Pulmonary artery endothelial cell (primary cell): Measurements from ENCODE around the gene GRIK4. TPM values are rescaled to one million over a fixed set of nuclear protein-coding genes. Genes with fewer than 3 reads are reported as not detected.

Experiments used
- DNase-seq: peaks from one replicate; pipeline ENCODE4 v3.0.0-alpha.2; 2011; ENCODE audit warnings: low read depth, low spot score
- total RNA-seq: library from RNA; depleted of rRNA; stranded (reverse); fragments of >200 nt; gene quantifications from 2 replicates; pipeline ENCODE4 v1.2.3, GENCODE V29; 2014

The GRIK4 gene
- total RNA-seq, 1 donor from 2014 or later: 0.07 TPM

DNA sequence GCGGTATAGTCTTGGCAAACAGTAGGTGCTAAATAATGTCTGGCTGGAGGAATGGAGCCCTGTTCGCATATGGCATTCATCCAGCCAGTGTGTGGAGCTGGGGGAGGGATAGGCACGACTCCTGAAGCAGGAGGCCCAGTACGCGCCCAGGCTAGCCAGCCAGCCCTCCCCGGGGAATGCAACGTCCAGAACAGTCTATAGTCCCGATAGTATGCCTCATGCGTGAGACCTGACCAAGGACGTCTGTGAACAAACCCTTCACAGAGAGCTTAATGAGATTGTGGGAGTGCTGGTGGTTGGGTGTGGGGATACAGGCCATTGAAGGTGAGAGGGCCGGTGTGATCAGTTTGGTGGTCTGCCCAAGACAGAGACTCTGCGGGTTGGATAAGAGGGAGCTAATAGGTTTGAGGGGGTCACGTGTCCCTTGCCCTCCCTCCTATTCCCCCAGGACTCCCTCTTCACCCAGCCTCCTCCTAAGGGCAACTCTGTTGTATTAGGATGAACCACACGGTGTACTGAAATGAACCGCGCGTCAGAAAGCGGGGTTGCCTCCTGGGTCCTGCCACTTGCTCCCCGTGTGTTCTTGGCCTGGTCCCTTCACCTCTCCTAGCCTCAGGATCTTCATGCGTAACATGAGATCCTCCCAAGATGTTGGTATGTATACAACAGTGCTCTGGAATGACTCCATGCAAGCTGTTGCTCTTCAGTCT is 987 bp upstream of the GRIK4 start:
- no peak for DNase-seq

DNA sequence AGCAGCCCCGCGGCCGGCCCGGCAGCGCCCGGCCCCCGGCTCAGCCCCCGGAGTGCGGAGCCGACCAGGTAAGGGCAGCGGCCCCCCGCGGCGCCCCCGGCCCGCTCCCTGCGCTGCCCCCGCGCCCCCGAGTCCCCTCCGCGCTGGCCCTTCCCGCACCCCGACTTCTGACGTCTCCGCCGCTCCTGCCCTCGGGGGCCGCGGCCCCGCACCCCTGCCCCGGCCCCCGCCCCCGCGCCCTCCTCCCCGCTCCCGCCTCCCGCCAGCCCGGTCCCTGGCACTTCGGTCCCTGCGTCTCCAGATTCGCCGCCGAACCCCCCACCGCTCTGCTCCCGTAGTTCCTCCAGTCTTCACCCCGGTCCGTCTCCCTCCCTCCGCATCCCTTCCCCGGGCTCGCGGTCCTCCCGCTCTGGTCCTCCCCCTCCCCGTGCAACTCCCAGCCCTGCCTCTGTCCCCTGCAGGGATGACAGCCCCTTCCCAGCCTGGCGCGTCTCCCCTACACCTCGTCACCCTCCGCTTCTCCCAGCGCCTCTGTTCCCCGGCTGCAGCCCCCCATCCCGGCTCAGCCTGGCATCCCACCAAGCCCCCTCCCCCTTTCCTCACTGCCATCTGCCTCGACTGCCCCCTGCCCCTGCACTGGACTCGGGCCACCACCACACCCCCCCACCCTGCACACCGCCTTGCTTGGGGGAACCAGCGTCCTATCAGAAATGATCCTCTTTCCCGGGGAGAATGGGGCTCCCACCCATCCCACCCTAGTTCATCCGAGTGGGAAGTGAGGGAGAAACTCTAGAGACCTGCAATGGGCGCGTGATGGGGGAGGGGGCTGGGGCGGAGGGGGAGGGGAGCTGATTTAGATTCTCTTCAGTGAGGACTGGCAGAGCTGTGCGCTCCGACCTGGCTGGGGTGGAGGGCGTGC is 531 bp downstream of the GRIK4 start:
- DNase-seq: no peak

DNA sequence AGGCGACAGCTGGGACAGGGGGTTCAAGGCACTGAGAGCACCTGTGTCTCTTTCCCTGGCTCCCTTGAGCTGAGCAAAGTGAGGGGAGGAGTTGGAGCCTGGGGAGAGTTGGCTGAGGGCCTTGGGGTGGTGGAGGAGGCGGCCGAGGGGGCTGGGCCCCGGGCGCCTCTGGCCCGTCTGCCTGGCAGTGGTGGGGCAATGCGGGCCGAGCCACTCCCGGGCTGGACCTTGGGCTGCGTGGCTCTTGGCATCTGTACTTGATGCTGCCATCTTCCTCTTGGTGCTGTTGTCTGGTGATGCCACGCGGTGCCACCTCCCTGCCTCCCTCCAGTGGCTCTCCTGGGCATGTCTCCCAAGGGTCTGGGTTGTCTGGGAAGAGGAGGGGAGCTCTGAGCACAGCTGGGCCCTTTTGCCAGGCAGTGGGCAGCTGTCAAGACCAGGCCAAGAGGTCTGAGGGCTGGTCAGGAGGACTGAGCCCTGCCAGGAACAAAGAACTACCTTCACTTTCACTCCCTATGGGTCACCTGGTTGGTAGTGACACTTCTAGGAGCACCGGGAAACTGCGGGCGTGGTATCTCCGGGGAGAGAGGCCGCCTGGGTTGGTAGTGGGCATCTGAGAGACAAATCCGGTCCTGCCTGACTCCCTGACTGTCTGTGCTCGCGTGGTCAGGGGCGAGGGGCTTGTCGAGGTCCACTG is 1.3 kb downstream of the GRIK4 start:
- no peak for DNase-seq

DNA sequence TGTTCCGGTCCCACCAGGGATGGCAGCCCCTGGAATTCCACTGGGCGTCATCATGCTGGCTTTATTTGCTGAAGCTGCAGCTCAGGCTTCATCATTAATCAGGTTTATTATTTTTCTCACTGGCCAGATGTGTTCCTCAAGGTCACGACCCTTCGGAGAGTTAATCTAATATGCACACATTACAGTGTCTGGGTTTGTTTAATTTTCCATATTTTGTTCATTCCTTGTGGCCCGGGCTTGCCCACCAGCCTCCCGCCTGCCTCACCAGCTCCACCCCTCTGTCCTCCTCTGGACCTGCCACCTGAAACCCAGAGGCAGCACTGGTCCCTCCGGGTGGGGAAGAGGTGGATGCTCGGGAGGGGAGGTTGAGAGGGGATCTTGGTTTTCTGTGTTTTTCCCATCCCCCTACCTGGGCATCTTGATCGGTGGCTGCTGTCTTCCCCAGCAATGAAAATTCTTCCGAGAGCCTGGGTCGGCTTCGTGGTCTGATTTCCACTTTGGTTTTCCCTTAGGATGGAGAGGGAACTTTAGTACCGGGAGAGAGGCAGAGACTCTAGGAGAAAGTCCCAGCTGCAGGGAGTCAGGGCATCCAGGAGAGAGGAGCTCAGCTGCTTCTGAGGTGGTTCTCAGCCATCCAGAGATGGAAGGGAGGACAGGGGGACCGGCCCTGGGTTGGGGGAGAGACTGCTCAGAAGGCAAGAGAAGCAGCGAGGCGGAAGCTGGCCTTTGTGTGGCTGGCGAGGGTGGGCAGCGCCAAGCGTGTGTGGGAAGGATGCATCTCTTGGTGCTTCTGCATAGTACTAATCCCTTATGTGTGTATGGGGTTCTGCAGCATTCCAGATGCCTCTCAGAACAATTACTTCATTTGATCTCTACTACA is 2.1 kb downstream of the GRIK4 start:
- DNase-seq: no peak

DNA sequence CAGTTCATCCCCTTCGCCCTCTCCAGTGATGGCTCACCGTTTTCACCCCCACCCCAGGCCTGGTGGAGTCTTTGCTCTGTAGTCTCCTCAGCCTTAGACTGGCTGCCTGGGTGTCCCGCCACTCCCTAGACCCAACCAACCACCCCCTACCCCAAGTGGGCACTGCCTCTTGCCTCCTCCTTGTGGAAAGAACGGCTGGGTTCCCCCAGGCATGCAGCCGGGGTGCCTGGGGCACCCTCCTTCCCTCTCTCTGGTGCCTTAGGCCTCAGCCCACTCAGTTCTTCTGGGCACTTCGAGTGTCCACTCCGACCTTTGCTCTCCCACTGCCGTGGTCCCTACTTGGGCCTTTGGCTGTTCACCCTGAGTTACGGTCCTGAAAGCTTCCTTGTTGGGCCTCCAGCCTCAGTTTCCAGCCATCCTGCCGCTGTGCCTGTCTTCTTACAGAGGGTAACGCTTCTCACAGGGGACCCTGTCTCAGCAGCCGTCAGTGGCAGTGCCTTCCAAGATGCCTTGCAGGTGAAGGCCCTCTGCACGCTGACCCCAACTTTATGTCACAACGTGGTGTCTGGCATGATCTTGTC is 3.1 kb downstream of the GRIK4 start:
- no peak for DNase-seq

DNA sequence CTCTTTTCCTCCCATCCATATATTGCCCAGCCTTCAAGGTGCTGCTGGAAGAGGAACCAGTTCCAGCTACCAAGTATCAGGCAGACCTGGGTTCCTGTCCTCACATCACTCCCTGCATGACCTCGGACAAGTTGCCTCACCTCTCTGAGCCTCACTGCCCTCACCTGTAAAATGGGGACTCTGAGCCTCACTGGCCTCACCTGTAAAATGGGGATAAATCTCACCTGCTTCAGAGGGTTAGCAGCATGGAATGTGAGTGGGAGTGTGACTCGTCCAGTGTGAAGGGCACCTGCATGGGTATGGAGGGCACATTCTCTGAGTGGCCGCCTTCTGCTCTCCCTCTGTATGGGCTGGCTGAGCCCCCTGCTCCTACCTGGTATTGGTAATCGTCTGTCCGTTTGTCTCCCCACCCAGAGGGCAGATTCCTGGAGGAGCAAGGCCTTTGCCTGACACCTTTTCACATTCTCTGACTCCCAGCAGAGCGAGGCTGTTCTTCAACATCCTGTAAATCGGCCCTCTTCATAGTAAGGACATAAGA is 3.7 kb downstream of the GRIK4 start:
- DNase-seq: no peak

DNA sequence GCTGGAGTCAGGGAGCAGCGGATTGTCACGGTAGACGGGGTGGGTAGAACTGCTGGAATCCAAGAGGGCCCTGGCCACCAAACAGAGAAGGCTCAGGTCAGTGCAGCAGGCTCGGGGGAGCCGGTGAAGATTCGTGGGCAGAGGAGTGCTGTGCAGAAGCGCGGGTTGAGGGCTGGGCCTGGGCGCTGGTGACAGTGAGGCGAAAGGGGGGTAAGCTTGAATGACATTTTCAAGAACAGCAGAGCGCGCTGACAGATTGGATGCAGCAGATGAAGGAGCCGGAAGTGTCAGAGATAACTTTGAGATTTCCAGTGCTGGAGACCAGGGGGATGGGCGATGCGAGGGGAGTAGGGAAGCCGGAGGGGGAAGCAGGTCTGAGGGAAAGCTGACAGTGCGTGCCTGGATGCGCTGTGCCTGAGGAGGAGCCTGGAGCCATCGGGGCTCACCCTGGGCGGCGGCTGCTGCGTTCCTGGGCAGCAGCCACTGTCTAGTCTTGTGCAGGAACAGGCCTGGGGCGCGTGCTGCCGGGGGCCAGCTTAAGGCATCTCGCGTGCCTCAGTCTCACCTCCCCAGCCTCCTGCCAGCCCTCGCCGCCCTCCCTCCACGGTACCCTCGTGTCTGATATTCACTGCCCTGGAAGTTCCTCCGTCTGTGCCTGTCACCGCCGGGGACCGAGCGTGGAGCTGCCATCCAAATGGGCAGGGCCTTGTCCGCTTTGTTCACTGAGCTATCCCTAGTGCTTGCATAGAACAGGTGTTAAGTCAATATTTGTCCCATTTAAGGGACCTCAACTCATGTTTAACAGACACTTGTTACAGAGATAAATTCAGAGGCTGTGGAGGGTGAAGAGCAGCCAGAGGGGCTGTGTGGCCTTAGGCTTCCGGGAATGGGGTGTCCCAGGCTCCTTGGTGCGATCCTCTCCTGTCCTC is 5.2 kb downstream of the GRIK4 start:
- DNase-seq: no peak

DNA sequence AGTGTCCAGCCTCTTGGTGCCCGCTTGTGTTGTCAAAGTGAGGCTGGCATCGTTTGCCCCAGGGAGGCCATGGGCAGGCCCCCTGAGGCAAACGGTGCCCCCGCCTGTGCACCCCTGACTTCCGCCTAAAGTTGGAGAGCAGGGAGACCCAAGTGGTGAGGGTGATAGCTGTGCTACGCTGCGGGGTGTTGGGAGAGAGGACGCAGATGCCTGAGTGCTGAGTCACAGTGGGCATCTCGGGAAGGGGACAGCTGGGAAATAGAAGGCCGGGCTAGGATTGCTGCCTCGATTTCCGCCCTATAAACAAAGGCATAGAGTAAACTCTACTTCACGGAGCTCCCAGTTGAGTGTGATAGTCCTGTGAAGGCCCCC is 5.8 kb downstream of the GRIK4 start:
- no peak for DNase-seq

DNA sequence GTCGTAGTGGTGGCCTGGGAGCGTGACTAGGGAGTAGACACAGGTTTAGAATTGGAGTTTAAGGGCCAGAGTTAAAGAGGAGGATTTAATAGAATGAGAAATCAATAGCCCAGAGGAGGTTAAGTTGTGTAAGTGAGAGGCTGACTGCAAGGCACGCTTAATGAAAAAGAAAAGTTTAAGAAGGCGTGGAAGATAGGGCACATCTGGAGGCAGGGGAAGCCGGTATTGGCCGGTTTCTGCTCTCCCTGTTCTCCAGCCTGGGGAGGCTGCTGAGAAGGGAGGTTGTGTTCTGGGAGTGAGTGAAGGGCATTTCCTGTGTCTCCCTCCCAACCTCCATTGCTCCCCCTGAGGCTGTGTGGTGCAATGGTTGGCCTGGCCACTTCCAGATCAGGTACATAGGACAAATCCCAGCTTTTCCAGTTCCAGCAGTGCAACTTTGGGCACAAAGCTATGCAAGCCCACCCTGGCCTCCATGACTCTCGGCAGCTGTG is 6.3 kb downstream of the GRIK4 start:
- DNase-seq: no peak

DNA sequence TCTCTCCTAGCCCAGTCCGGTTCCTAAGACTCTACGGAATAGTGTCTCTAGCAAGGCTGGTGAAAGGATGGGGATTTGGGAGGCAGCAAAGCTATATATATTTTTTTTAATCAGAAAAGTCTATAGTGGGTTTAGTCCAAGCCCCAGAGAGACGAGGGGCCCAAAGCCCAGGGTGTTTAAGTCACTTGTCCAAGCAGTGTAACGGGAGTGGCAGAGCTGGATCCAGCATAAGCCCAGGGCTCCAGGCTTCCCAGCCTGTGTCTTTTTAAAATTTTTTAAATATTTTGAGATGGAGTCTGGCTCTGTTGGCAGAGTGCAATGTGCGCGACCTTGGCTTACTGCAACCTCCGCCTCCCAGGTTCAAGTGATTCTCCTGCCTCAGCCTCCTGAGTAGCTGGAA is 6.8 kb downstream of the GRIK4 start:
- DNase-seq: no peak

DNA sequence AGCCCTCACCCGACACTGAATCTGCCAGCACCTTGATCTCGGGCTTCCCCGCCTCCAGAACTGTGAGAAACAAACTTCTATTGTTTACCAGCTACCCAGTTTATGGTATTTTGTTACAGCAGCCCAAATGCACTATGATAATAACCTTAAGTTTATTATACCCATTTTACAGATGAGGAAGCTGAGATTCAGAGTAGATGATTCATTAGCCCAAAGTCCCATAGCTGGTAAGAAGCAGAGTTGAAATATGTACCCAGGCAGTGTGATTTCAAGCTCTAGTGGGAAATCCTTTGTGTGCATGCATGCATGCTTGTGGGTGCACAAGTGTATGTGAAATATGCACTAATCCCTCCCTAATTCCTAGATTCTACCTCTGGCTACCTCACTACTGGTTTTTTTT is 7.9 kb downstream of the GRIK4 start:
- DNase-seq: no peak

DNA sequence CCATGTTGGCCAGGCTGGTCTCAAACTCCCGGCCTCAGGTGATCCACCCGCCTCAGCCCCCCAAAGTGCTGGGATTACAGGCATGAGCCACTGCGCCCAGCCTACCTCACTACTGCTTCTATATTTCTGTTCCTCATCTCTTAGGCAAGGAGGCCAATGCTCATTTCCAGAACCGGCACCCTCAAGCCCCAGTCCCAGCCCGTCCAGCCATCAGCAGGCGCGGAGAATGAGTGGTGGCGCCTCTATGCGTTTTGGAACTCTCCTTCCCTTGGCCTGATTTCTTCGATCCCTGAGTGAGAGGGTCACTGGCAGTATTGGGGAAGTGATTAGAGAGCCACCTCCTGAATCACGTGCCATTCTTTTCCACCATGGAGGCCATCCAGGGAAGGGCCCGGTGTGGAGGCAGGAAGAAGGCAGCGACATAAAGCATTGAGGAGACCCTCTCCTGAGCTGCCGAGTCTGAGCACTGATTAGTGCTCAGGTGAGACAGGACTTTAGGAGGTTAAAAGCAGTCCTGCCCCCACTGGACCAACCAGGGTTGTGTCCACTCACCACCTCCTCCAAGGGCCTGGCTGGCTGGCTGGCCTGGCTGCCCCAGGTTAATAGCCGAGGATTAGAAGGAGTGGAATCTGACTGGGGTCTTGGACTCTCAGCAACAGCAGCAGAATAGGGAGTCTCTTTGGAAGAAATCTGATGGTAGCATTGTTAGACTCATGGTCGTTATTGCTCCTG is 8.7 kb downstream of the GRIK4 start:
- DNase-seq: no peak

DNA sequence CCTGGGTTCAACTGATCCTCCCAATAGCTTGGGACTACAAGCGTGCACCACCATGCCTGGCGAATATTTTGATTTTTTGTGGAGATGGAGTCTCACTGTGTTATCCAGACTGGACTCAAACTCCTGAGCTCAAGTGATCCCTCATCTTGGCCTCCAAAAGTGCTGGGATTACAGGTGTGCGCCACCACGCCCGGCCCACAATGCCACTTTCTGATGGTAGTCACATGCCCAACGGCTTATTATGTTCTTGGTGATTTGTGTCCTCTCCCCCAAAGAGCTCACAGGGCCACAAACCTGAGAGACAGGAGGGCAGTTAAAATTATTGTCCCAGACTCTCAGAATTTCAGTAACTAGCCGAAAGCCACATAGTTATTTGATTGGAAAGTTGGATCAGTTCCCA is 9.6 kb downstream of the GRIK4 start:
- no peak for DNase-seq

DNA sequence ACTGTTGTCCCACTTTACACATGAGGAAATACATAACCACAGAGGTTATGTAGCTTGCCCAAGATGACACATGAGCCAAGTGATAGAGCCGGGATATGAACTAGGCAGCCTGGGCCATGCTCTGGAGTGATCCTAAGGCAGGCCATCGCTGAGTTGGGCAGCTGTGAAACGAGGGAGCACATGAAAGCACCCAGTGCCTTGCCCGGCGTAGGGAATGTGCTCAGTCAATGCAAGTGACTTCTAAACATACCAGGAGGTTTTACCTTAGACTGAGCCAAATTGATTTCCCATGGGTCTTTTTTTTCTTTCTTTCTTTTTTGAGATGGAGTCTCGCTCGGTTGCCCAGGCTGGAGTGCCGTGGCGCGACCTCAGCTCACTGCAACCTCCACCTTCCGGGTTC is 10.5 kb downstream of the GRIK4 start:
- no peak for DNase-seq

DNA sequence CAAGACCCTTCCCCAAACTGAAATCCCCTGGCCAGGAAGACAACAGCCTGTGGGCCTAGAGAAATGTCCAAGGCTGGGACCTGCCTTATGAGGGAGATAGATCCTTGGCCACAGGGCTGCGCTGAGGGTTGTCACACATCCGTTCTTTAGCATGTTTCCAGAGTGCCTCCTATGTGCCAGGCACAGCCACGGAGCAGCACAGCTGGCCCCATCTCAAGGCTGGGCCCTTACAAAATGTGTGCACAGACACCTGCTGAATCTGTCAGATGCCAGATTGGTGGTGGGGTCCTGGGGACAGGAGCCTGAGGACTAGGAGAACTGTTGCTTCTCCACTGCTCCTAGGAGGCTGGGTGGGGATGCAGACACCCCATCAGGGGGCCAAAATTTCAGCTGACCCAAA is 11.2 kb downstream of the GRIK4 start:
- DNase-seq: no peak

DNA sequence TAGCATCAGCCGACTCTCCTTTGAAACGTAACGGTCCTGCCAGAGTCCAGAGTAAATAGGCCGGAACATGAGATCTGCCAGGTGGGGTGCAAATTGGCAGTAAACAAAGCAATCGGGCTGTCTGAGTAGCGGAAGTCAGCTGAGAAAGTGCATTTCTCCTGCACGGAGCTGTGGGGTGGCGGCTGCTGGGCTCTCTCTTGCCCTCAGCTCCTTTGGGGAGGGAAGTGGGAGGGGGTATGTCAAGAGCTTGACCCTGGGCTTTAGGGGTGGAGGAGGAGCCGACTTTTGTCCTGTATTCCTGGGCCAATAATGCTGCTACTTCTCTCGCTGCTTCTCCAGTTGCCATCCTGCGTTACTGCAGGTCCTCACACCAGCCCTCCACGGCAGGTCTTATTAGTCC is 11.6 kb downstream of the GRIK4 start:
- no peak for DNase-seq

DNA sequence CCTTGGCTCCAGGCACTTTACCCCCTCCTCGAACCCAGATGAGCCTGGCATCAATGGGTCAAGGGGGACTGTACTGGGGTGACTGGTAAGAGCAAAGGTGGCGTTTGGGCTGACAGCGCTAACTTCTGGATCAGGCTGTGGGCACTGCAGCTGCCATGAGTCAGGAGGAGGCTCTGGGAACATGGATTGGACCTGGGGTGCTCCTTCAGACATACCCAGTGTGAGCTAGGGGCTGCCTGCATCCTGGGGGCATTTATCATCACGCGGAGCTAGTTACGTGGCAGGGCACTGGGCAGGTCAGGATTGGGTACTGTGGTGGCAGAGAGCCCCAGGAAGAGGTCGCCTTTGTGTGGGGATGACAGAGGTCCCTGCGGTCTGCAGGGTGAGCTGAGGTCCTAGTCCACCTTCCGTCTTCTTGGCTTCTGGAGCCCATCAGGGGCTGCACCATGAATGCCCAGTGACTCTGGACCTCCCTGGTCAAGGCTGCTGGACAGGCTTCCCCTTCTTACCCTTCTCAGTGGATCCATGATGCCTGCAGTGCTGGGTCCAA is 13.1 kb downstream of the GRIK4 start:
- no peak for DNase-seq
